ENCODE data around the gene ARIH2.
A peak's percentile ranks its signal among the peaks of the same experiment; 100 is the strongest.

Gene ARIH2

GRCh38 chr3:48974076-48974864 lies 55.6 kb downstream of the ARIH2 start:
- Histone ChIP-seq H3K9me3 (ENCODE audit: control insufficient read depth, low read length) (no peaks in the 10 kb centered on the region), H3K27ac (ENCODE audit: low read depth, low read length, severe bottlenecking) (no peak overlapping the region), H3K4me3 (ENCODE audit: extremely low read depth, insufficient read depth, low read length, poor library complexity, severe bottlenecking) (no peak overlapping the region), H3K4me1 (ENCODE audit: control insufficient read depth, insufficient read depth, low read length, poor library complexity, severe bottlenecking) (no peaks in the 10 kb centered on the region), H3K36me3 (ENCODE audit: control insufficient read depth, insufficient read depth, low read length) (peaks cover 92% of the 10 kb centered on the region)
- WGBS, 2 experiments (ENCODE audit: insufficient coverage in 2 of 2): 94 to 98% methylated on average over 9 of the region's 10 CpGs

- no peak overlapping the region for H3K4me3 ChIP-seq (ENCODE audit: extremely low read depth, insufficient read depth, low read length, poor library complexity, severe bottlenecking)
- H3K4me1 ChIP-seq (ENCODE audit: control insufficient read depth, insufficient read depth, low read length, poor library complexity, severe bottlenecking): peaks cover 3% of the 10 kb centered on the region
- no peaks in the 10 kb centered on the region for H3K9me3 ChIP-seq (ENCODE audit: control insufficient read depth, low read length)
- H3K27ac ChIP-seq (ENCODE audit: low read depth, low read length, severe bottlenecking): no peak overlapping the region
- H3K36me3 ChIP-seq (ENCODE audit: control insufficient read depth, insufficient read depth, low read length): peaks cover 91% of the 10 kb centered on the region
- 83 to 100% methylated on average over 1 to 3 of the region's 3 CpGs for WGBS, 2 experiments (ENCODE audit: insufficient coverage in 2 of 2)
Observed at GRCh38 chr3:48979451-48979850, 60.8 kb downstream of the ARIH2 start.

DNA sequence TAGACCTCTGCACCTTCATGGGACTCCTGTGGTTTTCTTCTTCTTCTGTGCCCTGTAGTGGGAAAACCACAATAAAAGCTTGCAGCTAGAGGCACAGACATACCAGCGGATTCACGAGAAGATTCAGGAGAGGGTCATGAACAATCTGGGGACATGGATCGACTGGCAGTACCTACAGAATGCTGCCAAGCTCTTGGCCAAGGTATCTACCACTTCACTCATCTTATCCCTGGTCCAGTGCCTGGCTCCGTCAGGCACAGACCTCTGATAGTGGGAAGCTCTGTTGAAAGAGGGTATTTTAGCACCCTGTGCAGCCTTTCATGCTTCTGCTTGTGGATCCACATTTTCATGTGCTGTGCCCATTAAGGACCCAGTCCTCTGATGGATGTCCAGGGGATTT lies 61.7 kb downstream of the ARIH2 start:
- Histone ChIP-seq H3K4me3 (ENCODE audit: extremely low read depth, insufficient read depth, low read length, poor library complexity, severe bottlenecking) (no peak overlapping the region), H3K9me3 (ENCODE audit: control insufficient read depth, low read length) (no peaks in the 10 kb centered on the region), H3K27ac (ENCODE audit: low read depth, low read length, severe bottlenecking) (no peak overlapping the region), H3K36me3 (ENCODE audit: control insufficient read depth, insufficient read depth, low read length) (peaks cover 87% of the 10 kb centered on the region), H3K4me1 (ENCODE audit: control insufficient read depth, insufficient read depth, low read length, poor library complexity, severe bottlenecking) (peaks cover 3% of the 10 kb centered on the region)
- WGBS, 2 experiments (ENCODE audit: insufficient coverage in 2 of 2): 93 to 100% methylated on average over 3 to 4 of the region's 4 CpGs

- Histone ChIP-seq H3K36me3 (ENCODE audit: control insufficient read depth, insufficient read depth, low read length) (peaks cover 79% of the 10 kb centered on the region), H3K27ac (ENCODE audit: low read depth, low read length, severe bottlenecking) (no peak overlapping the region), H3K4me1 (ENCODE audit: control insufficient read depth, insufficient read depth, low read length, poor library complexity, severe bottlenecking) (peaks cover 3% of the 10 kb centered on the region), H3K9me3 (ENCODE audit: control insufficient read depth, low read length) (no peaks in the 10 kb centered on the region), H3K4me3 (ENCODE audit: extremely low read depth, insufficient read depth, low read length, poor library complexity, severe bottlenecking) (no peak overlapping the region)
Observed at GRCh38 chr3:48982016-48982415, 63.4 kb downstream of the ARIH2 start.

- Histone ChIP-seq H3K4me3 (ENCODE audit: extremely low read depth, insufficient read depth, low read length, poor library complexity, severe bottlenecking) (no peak overlapping the region), H3K27ac (ENCODE audit: low read depth, low read length, severe bottlenecking) (no peak overlapping the region), H3K9me3 (ENCODE audit: control insufficient read depth, low read length) (no peaks in the 10 kb centered on the region), H3K36me3 (ENCODE audit: control insufficient read depth, insufficient read depth, low read length) (peaks cover 72% of the 10 kb centered on the region), H3K4me1 (ENCODE audit: control insufficient read depth, insufficient read depth, low read length, poor library complexity, severe bottlenecking) (peaks cover 3% of the 10 kb centered on the region)
- WGBS, 2 experiments (ENCODE audit: insufficient coverage in 2 of 2): 90 to 91% methylated on average over 5 of the region's 5 CpGs
Observed at GRCh38 chr3:48982686-48983085, 64.0 kb downstream of the ARIH2 start.

GRCh38 chr3:48983096-48983495 lies 64.5 kb downstream of the ARIH2 start:
- H3K36me3 ChIP-seq (ENCODE audit: control insufficient read depth, insufficient read depth, low read length): peaks cover 68% of the 10 kb centered on the region
- no peaks in the 10 kb centered on the region for H3K9me3 ChIP-seq (ENCODE audit: control insufficient read depth, low read length)
- peaks cover 3% of the 10 kb centered on the region for H3K4me1 ChIP-seq (ENCODE audit: control insufficient read depth, insufficient read depth, low read length, poor library complexity, severe bottlenecking)
- no peak overlapping the region for H3K27ac ChIP-seq (ENCODE audit: low read depth, low read length, severe bottlenecking)
- no peak overlapping the region for H3K4me3 ChIP-seq (ENCODE audit: extremely low read depth, insufficient read depth, low read length, poor library complexity, severe bottlenecking)
- WGBS, 2 experiments (ENCODE audit: insufficient coverage in 2 of 2): 92 to 100% methylated on average over 3 to 4 of the region's 4 CpGs

DNA sequence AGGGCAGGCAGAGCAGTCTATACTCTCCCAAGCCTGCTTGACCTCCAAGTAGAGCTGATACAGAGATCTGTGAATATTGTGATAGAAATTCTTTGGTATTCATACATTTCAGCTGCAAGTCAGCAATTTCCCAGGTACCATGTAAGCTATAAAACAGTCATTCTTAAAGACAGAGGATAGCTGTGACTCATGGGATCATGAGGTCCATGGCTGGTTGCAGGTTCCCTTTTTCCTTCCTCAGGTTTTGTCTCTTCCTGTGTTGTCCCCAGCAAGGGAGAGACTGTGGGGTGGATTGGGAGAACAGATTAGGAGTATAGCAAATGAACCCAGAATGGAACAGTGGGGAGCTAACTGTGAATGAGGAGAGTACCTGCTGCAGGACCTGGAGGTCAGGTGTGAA lies 66.0 kb downstream of the ARIH2 start:
- H3K27ac ChIP-seq (ENCODE audit: low read depth, low read length, severe bottlenecking): no peak overlapping the region
- peaks cover 54% of the 10 kb centered on the region for H3K36me3 ChIP-seq (ENCODE audit: control insufficient read depth, insufficient read depth, low read length)
- peaks cover 3% of the 10 kb centered on the region for H3K4me1 ChIP-seq (ENCODE audit: control insufficient read depth, insufficient read depth, low read length, poor library complexity, severe bottlenecking)
- H3K9me3 ChIP-seq (ENCODE audit: control insufficient read depth, low read length): no peaks in the 10 kb centered on the region
- H3K4me3 ChIP-seq (ENCODE audit: extremely low read depth, insufficient read depth, low read length, poor library complexity, severe bottlenecking): no peak overlapping the region

DNA sequence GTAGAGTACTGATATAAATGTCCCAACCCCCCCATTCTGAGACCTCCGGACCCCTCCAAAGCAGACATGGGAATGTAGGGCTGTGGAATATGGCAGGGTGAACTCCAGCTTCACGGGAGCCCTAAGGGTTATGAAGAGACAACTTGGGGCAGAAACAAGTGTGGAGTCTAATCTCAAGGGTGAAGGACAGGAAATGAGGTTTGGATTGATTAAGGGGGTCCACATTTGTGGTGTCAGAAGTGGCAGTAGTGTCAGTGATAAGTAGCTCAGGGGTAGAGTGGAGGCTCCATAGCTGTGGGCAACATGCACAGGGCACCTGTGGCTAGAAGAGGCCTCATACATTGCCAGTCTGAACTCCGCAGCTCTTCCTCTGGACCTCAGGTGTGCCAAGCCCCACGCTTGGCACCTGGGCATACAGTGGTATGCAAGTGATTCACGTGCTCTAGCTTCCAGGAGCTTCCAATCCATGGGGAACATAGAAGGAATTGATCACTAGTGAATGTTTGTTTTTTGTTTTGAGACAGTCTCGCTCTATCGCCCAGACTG lies 67.3 kb downstream of the ARIH2 start:
- Histone ChIP-seq H3K4me1 (ENCODE audit: control insufficient read depth, insufficient read depth, low read length, poor library complexity, severe bottlenecking) (peaks cover 3% of the 10 kb centered on the region), H3K9me3 (ENCODE audit: control insufficient read depth, low read length) (no peaks in the 10 kb centered on the region), H3K4me3 (ENCODE audit: extremely low read depth, insufficient read depth, low read length, poor library complexity, severe bottlenecking) (no peak overlapping the region), H3K36me3 (ENCODE audit: control insufficient read depth, insufficient read depth, low read length) (peaks cover 44% of the 10 kb centered on the region), H3K27ac (ENCODE audit: low read depth, low read length, severe bottlenecking) (no peak overlapping the region)
- 96 to 97% methylated on average over 6 to 7 of the region's 7 CpGs for WGBS, 2 experiments (ENCODE audit: insufficient coverage in 2 of 2)

GRCh38 chr3:48989126-48989795 lies 70.6 kb downstream of the ARIH2 start:
- H3K4me3 ChIP-seq (ENCODE audit: extremely low read depth, insufficient read depth, low read length, poor library complexity, severe bottlenecking): peak overlapping the region; percentile 61
- H3K27ac ChIP-seq (ENCODE audit: low read depth, low read length, severe bottlenecking): peak overlapping the region; percentile 97
- no peaks in the 10 kb centered on the region for H3K9me3 ChIP-seq (ENCODE audit: control insufficient read depth, low read length)
- peaks cover 17% of the 10 kb centered on the region for H3K36me3 ChIP-seq (ENCODE audit: control insufficient read depth, insufficient read depth, low read length)
- no peaks in the 10 kb centered on the region for H3K4me1 ChIP-seq (ENCODE audit: control insufficient read depth, insufficient read depth, low read length, poor library complexity, severe bottlenecking)
- WGBS, 2 experiments (ENCODE audit: insufficient coverage in 2 of 2): 6 to 10% methylated on average over 18 to 21 of the region's 21 CpGs

DNA sequence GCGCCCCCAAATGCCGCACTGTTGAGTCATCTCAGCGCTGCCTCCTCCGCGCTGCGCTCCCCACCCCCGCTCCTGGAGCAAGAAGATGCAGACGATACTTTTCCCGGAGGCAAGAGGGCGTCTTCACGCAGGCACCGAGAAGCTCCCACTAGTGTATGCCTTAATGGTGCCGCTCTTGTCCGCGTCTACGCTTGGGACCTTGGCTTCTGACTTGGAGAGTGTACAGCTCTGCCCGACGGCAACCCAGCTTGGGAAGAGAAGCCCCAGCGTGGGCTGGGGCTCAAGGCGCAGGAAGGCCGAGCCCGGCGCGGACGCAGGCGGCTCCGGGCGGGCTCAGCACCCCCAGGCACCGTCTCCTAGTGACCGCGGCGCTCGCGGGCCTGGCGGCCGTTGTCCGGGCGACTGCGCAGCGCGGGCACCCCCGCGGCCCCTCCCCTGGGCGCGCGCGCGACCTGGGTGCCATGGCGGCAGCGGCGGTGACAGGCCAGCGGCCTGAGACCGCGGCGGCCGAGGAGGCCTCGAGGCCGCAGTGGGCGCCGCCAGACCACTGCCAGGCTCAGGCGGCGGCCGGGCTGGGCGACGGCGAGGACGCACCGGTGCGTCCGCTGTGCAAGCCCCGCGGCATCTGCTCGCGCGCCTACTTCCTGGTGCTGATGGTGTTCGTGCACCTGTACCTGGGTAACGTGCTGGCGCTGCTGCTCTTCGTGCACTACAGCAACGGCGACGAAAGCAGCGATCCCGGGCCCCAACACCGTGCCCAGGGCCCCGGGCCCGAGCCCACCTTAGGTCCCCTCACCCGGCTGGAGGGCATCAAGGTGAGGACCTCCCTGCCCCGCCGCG lies 71.4 kb downstream of the ARIH2 start, which contains the start of gene P4HTM:
Gene P4HTM, plus strand, starts transcription at position 446 of the 840 bp plus-strand sequence. Its CDS starts 16 bp downstream, at position 462.
- WGBS, 2 experiments (ENCODE audit: insufficient coverage in 2 of 2): 0 to 1% methylated on average over 67 to 85 of the region's 91 CpGs
- H3K36me3 ChIP-seq (ENCODE audit: control insufficient read depth, insufficient read depth, low read length): peaks cover 12% of the 10 kb centered on the region

More for the DNA sequence above, 71.4 kb downstream of the ARIH2 start, which contains the start of gene P4HTM:
- peak within 1 kb of the TSS; percentile 61 for H3K4me3 ChIP-seq (ENCODE audit: extremely low read depth, insufficient read depth, low read length, poor library complexity, severe bottlenecking)
- H3K4me1 ChIP-seq (ENCODE audit: control insufficient read depth, insufficient read depth, low read length, poor library complexity, severe bottlenecking): no peaks in the 10 kb centered on the region
- H3K9me3 ChIP-seq (ENCODE audit: control insufficient read depth, low read length): no peaks in the 10 kb centered on the region
- H3K27ac ChIP-seq (ENCODE audit: low read depth, low read length, severe bottlenecking): peak within 1 kb of the TSS; percentile 97
